NCI-H2227 (cell line): ENCODE results near the gene PIK3R6.

ENCODE experiments used
- DNase-seq: peaks from one replicate; lab custom pipeline; 2025; ENCODE audit not compliant: unreplicated experiment; lab: John Stamatoyannopoulos, UW

The PIK3R6 gene

GRCh38 chr17:8798846-8799569 is 68.5 kb downstream of the PIK3R6 start, which contains the start of gene MFSD6L:
Gene MFSD6L (minus strand): TSS chr17:8799365. CDS start chr17:8799120, 245 bp downstream.
- DNase-seq, result no peak

- DNase-seq, result no peak
These were observed 69.2 kb downstream of the PIK3R6 start for GRCh38 chr17:8798176-8798845.

GRCh38 chr17:8797621-8798175 is 69.8 kb downstream of the PIK3R6 start:
- no peak for DNase-seq

DNA sequence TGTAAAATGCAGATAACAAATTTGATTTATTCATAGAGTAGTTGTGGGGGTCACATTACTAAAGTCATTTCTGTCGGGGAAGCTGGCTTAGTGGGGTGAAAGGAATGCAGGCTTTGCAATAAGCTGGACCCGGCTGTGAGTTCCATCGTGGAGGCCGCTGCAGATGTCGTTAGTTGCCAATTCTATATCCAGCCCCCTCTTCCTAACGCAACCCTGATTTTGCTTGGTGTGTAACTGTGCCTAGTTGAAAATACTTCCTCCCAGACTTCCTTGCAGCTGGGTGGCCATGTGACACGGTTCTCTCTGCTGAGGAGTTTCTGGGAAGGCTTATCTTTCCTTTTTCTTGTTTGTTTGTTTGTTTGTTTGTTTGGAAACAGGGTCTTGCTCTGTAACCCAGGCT is 72.8 kb downstream of the PIK3R6 start:
- no peak for DNase-seq

- DNase-seq, result no peak
These were observed 73.8 kb downstream of the PIK3R6 start for GRCh38 chr17:8793649-8794048.

DNA sequence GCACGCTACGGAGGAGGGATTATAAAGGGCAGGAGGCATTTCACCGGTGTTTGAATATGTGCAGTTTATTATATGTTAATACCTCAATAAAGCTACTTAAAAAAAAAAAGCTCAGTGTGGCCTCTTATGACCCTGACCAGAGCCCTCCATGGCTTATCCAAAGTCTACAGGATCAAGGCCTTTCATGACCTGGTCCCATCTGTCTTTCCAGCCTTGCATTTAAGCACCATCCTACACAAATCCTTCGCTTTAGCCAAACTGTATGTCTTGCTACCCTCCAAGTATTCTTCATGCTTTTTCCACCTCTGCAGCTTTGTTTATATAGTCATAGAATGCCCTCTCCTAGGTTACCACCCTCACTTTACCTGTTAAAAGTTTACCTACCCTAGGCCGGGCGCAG is 74.8 kb downstream of the PIK3R6 start:
- no peak for DNase-seq

GRCh38 chr17:8791910-8792270 is 75.6 kb downstream of the PIK3R6 start:
- no peak for DNase-seq

- no peak for DNase-seq
These were observed 76.1 kb downstream of the PIK3R6 start for GRCh38 chr17:8791248-8791909.

DNA sequence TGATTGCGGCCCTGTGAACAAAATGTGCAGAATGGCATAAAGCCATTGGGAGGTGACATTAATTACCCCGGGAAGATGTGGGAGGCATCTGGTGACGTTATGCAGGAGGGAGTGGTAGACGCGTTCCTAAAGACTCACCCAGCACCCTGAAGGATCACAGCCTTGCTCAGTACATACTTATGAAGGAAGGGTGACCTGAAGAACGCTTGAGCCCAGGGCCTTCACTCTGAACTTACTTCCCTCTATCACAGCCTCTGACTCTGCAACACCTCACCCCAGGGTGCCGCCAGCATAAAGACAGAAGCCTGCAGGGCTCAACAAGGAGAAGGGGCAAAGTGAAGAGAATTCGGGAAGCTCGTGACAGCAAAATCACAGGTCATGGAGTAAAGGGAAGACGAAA is 77.7 kb downstream of the PIK3R6 start:
- DNase-seq, result no peak

GRCh38 chr17:8788998-8789397 is 78.5 kb downstream of the PIK3R6 start:
- no peak for DNase-seq

DNA sequence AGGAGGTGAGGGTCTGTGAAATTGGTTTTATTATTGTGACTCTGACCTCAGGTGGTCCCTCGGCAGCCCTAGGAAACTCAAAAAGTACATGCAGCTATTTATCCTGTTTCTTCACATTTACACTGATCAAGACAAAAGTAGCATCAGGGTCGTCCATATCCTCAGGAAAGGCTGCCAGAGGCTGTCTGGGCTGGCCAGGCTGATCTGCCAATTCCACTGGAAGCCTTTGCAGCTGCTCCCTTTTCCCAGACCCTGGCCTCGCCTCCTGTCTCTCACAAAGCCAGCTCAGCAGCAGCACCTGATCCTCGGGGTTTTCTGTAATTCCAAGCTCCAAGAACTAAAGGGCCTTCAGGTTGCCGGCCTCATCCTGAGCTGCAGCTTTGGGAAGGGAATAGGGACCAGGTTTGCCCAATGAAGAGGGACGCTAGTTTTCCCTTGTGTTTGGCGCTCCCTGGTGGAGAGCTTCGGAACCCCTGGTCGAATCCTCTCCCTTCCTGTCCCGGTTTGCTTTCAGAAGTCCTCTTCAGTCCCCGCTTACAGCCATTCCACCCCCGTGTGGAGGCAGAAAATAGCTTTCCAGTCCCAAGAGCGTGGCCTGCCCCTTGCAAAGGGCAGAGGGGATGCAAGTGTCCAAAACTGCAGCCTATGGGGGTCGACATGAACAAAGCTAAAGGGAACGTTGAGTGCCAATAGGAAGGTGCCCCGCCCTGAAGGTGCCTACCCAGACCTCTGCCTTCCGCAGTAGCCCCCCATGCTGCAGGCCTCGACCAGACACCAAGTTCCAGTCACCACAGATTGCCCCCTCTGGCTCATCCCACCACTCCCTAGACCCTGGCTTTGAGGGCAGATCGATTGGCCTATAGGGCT is 81.7 kb downstream of the PIK3R6 start:
- DNase-seq, result peak; percentile 31

- no peak for DNase-seq
These were observed 85.3 kb downstream of the PIK3R6 start for GRCh38 chr17:8782176-8782575.

- no peak for DNase-seq
These were observed 85.7 kb downstream of the PIK3R6 start for GRCh38 chr17:8781776-8782175.

GRCh38 chr17:8776881-8777280 is 90.6 kb downstream of the PIK3R6 start:
- DNase-seq, result no peak

GRCh38 chr17:8776248-8776647 is 91.2 kb downstream of the PIK3R6 start:
- no peak for DNase-seq

GRCh38 chr17:8766731-8767130 is 100.7 kb downstream of the PIK3R6 start:
- DNase-seq, result no peak

DNA sequence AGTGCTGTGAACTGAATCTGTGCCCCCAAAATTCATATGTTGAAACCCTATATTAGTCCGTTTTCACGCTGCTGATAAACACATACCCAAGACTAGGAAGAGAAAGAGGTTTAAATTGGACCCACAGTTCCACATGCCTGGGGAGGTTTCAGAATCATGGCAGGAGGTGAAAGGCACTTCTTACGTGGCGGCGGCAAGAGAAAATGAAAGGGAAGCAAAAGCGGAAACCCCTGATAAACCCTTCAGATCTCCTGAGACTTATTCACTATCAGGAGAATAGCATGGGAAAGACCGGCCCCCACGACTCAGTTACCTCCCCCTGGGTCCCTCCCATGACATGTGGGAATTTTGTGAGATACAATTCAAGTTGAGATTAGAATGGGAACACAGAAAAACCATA is 105.5 kb downstream of the PIK3R6 start:
- no peak for DNase-seq

DNA sequence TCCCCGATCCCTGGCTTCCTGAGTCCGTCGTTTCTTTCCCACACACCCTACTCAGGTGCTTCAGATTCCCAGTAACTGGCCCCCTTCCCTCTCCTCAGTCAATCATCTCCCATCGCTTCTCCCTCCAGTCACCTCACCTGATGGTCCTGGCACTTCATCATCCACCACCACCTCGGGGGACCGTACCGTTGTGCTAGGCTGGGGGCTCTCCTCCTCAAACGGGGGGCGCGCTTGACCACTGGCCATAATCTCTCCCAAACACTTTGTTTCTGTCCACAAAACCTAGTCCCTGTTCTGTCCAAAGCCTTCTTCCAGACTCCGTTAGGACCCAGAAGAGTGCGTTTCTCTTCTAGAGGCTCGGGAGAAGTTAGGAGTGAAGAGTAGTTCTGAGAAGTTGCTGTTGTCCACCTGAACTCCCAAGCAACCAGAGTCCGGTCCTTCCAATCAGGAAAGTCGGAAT is 109.3 kb downstream of the PIK3R6 start, which contains the start of gene SPDYE4:
Gene SPDYE4 (minus strand): TSS at position 410 of the 460 bp plus-strand sequence. CDS start 164 bp downstream, at position 246.
- no peak for DNase-seq

DNA sequence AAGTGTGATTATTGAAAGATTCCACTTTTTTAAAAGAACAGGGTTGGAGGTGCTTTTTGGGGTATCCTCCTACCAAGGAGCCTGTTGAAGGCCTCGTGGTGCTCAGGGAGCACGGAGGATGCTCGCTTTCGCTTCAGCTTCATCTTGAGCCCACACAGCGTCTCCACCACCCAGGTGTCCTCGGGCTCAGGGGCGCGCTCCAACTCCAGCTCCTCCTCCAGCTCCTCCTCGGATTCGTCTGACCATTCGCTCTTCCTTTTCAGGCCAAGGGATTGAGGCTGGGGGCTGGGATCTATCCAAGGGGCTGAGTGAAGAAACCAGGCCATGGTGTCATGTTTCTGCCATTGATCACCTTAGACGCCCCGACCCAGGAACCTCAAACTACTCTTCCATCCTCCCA is 110.3 kb downstream of the PIK3R6 start:
- no peak for DNase-seq

- no peak for DNase-seq
These were observed 111.8 kb downstream of the PIK3R6 start for GRCh38 chr17:8755590-8756255.
